HG03460 (cell line): ENCODE measurements around the gene ASXL3.

Source experiments
- ATAC-seq: cut with Tn5 transposase; IDR thresholded peaks from one replicate; pipeline ENCODE4 v1.9.1; 2021; ENCODE audit not compliant: unreplicated experiment

The ASXL3 gene

DNA sequence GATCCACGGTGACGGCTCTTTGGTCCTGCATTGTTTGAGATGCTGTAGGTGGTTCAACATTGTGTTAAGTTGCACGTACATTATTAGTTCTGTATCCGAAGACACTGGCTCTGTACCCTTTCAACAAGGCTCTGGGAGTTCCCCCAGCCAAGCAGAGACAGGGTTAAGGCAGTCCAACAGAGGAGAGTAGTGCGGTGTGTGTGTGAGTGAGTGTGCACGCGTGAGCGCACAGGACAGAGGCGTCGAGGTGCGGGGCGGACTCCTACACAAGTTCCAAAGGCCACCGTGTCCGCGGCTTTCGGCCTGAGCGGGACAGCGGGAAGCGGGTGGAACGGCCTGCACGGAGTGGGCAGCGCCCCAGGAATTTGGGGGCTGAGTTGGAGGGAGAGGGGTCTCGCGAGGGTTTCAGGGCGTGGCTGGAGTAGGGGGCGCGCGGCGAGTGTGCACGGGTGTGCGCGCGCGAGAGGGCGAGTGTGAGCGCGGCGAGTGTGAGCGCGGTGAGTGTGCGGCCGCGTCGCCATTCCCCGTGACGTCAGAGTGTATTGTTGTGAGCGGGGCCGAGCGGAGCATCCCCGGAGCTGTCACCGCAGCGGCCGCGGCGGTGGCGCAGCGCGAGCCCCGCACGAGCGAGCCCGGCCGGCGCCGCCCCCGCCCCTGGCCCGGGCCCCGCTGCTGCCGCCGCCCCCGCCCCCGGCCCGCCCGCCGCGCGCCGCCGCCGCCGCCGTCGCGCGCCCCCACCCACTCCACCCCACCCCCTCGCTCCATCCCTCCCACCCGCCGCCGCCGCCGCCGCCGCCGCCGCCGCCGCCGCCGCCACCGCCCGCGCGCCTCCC, at the start of gene ASXL3:
TSS of gene ASXL3 (plus strand) at position 535 of the 833 bp plus-strand sequence. CDS start 413 bp downstream, outside the sequence.
- ATAC-seq: no peak

DNA sequence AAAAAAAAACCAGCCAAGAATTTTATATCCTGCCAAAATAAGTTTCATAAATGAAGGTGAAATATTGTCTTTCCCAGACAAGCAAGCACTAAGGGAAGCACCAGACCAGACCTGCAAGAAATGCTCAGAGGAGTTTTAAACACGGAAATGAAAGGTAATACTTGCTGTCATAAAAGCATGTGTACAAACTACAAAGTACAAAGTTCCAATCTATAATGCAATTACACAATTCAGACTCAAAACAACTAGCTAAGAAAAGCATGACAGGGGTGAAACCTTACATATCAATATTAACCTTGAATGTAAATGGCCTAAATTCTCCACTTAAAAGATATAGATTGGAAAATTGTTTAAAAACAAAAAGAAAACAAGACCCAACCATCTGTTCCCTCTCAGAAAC, 45.0 kb upstream of the ASXL3 start:
- ATAC-seq: no peak

DNA sequence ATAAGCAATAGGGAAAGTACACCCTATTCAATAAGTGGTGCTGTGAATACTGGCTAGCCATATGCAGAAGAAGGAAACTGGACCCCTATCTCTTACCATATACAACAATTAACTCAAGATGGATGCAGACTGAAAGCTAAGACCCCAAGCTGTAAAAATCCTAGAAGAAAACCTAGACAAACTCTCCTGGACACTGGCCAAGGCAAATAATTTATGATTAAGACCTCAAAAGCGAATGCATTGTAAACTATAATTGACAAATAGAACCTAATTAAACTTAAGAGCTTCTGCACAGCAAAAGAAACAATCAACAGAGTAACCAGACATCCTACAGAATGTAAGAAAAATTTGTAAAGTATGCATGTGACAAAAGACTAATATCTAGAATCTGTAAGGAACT, 41.1 kb upstream of the ASXL3 start:
- no peak for ATAC-seq

DNA sequence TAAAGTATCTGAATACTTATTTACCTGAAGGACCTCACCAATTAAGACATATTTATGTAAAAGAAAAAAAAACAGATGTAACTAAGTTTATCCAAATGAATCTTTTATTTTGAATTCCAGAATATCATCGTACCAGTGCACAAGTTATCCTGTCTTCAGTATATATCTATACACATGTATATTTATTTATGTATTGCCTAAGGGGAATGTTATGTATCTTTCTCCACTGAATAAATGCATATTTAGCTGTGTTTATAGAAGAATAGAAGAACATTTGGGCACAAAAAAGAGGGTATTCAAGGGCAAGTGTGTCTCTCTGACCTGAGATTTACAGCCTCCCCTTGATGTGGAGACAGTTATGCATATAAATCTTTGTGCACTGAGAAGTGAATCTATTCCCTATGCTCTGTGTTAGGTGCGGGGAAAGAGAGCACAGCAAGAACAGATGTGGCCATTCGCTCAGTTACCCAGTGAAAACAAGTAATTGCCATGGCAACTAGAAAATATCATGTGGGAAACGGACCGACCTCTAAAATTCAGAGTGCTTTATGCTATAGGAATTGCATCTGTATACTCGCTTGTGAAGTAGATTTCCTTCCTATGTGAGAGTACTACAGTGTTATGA, 39.5 kb upstream of the ASXL3 start:
- ATAC-seq: no peak

DNA sequence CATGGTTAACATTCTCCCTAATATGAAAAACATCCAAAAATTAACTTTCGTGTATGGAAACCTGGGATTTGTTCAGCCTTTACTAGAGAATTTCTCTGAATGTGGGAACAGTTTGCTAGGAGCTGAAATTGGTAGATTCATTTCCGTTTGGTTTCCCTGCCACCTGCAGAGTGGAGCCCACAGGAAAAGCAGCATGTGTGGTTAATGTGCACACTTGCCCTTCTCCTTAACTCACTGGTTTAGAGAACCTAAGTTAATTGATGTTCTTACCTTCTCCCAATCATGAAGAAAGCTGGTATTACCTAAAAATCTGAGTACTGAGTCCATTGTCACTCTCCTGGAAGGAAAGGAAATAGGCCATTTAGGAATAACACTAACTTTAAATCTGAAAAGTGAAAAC, 37.6 kb upstream of the ASXL3 start:
- ATAC-seq: no peak

DNA sequence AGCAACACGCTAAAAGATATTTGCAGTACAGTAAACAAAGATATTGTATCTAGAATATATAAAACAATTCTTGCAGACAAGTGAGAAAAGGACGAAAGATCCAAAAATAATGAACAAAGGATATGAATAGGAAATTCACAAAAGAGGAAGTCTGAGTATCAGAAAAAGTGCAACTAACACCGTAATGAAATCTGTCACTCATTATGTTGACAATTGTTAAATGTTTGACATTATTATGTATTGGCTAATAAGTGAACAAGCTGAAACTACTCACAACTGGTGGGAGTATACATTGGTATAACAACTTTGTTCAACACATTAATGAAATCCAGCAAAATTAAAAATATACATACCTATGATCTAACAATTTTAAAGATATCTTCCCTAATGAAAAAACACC, 36.7 kb upstream of the ASXL3 start:
- no peak for ATAC-seq

DNA sequence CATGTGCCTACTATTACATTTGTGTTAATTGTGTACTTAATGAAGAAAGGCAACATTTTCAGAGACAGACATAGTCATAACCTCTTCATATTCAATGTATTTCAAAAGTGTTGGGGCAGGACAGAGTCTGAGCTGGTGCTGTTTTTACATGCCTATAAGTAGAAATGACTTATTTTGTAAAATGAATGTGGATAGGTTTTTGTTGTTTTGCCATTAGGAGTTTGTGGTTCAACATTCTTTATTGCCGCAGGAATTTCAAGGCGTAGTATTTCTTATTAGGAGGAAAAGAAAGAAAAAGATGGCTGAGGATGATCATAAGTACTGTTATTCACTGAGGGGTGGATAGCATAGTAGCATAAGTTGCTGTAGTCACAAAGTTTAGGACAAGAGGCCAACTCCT, 21.2 kb upstream of the ASXL3 start:
- ATAC-seq: no peak

DNA sequence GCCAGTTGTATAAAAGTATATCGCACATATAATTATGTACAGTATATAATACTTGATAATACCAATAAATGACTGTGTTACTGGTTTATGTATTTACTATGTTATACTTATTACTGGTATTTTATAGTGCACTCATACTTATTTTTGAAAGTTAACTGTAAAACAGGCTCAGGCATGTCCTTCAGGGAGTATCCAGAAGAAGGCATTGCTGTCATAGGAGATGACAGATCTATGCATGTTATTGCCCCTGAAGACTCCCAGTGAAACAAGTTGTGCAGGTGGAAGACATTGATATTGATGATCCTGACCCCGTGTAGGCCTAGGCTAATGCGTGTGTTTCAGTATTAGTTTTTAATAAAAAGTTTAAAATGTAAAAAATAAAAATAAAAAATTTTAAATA, 20.3 kb upstream of the ASXL3 start:
- no peak for ATAC-seq

DNA sequence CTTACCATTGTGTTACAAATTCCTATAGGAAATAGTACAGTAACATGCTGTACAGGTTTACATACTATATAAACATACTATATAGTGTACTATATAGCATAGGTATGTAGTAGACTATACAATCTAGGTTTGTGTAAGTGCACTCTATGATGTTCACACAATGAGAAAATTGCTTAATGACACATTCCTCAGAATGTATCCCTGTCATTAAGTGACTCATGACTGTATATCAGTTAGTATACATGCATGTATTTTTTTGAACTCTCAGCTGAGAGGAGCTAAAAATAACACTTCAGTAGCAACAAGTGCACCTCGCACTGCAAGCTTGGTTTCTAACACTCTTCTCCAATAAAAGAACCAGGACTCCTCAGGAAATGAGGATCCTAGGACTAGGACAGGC, 19.5 kb upstream of the ASXL3 start:
- ATAC-seq: no peak

DNA sequence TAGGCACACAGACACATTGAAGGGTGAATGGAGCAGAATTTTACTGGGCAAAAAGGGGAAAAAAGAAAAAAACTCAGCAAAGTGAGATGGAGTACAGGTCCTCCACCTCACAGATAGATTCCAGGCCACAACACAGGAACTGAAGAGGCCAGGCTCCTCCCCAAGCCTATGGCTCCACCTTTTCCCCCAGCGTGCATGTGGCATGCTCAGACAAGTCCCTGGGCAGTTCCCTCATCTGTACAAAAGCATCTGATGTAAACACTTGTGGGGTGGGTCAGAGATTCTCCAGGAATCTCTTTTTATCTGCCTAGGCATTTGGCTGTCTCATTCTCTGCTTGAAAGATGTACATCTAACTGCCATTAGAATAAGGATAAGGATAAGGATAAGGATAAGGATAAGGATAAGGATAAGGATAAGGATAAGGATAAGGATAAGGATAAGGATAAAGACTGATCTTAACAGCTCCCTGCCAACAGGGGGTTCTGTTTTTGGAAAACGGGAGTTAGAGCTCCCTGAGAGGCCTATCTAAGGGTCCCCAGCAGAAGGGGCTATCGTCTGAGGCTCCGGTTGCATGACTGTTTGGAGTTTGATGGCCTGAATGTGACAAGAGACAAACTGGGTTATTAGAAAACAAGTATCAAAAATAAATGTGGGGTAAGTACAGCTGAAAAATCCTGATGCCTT, 17.2 kb upstream of the ASXL3 start:
- peak; percentile 56 for ATAC-seq

DNA sequence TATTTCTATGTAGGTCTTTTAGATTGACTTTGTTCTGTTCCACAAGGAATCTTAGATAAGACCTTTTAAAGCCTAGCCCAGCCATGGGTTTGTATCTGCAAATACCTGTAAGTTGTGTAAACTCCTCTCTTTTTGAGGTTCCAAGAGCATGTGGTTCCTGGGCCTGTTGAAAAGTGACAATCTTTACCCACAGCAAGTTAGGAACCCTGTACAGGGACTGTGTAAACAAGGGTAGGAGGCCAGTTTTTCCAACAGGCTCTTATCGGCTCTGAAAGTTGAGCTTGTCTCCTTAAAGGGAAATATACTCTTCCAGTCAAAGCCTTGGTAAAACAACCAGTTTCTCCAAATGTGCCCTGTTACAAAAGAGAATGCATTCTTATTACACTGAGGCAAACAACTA, 15.3 kb upstream of the ASXL3 start:
- no peak for ATAC-seq

DNA sequence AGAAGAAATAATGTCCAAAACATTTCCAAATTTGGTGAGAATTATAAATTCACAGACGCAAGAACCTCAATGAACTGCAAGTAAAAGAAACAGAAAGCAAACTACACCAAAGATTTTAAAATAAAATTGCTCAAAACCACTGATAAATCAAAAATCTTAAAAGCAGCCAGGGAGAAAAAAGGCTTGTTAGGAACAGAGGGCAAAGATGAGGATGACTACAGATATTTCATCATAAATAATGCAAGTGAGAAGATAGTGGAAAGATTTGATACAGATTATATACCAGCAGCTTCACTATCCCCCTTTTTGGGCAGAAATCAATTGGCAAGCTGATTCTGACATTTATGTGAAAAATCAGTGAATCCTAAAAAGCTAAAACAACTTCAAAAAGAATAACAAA, 10.3 kb upstream of the ASXL3 start:
- ATAC-seq: no peak

DNA sequence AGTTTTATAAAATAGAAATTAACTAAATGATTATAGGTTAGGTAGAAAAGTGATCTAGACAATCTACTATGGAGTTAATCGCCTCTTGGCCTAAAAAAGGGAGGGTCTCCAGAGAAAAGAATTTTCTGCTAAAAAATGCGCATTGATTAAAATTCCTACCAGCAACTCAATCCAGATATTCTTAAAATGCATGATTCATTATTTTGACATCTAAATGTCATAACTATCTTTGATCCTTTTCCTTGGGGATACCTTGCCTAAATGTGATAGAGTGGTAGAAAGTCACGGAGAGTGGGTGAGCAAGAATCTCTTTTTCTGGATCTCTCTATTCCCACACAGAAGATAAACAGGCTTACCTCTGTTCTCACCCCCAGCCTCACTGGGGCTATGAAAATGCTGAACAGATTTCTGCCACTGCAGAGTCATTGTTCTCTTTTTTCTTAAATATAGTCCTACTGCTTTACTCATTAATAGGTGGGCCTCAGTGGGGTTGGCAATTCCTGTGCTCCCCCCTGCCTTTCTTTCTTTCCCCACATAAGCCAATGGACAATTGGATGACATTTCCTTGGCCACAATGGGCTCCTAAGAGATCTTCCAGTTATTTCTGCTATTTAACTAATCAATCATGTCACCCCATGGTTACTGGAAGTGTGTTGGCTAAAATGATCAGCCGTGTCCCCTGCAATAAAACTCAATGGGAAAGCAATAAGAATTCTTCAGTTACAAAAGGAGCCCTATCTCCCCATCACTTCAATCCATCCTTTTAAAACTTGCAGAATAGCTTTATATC, 5.8 kb upstream of the ASXL3 start:
- no peak for ATAC-seq

DNA sequence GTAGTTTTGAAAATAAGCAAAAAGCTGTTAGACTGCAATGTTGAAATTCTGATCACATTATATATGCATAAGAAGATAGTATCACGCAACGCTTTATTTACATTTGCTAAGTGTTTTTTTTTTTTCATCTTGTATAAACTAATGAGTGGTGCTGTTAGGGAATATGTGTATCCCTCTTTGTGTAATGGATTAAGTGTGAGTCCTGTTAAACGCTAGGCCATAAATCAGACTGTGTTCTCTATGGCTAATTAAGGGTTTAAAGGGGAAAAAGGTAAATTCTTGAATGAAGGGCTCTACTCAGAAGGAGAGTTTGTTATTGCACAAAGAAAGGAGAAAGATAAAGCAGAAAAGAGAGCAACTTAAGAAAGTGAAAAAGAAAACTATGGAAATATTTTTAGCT, 4.8 kb upstream of the ASXL3 start:
- no peak for ATAC-seq

DNA sequence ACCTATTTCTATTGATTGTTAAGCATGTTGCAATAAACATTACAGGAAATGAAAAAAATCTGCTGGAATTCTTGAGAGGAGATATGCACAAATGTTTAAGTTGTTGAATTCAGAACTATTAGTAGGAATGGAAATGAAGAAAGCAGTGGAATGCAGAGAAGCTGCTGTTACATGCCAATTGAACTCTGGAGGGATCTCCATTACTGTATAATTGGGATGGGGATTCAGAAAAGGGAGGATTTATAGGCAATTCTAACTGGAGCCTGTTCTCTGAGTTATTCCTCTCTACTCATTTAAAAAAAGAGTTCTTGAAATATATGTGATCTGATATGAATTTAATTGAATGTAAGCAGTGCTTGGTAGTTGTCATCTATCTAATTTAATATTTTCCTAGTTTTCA, 2.6 kb upstream of the ASXL3 start:
- no peak for ATAC-seq

DNA sequence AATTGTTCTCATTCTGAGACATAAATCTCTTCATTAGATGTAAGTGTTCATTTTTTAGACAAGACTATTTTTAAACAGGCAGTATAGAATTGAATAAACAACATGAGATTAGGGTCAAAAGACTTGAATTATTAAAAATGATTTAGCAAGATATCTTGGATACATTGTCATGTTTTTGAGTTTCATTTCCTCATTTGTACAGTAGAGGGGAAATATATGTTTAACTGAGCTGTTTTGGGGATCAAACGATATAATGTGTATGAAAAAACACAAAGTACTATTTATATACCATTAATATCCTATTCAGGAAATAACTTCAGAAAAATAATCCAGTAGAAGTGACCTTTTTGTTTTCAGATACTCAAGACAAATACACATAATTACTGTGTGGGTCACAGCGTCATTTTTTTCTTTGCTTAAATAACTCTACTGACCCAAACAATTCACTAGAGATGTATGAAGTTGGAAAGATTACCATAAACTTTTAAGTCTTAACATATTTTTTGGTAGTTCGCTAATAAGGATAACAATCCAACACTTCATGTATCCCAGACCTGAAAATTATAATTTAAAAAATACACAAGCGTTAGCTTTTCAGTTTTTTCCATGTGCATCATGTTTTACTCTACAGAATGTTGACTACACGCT, 896 bp upstream of the ASXL3 start:
- ATAC-seq: no peak

DNA sequence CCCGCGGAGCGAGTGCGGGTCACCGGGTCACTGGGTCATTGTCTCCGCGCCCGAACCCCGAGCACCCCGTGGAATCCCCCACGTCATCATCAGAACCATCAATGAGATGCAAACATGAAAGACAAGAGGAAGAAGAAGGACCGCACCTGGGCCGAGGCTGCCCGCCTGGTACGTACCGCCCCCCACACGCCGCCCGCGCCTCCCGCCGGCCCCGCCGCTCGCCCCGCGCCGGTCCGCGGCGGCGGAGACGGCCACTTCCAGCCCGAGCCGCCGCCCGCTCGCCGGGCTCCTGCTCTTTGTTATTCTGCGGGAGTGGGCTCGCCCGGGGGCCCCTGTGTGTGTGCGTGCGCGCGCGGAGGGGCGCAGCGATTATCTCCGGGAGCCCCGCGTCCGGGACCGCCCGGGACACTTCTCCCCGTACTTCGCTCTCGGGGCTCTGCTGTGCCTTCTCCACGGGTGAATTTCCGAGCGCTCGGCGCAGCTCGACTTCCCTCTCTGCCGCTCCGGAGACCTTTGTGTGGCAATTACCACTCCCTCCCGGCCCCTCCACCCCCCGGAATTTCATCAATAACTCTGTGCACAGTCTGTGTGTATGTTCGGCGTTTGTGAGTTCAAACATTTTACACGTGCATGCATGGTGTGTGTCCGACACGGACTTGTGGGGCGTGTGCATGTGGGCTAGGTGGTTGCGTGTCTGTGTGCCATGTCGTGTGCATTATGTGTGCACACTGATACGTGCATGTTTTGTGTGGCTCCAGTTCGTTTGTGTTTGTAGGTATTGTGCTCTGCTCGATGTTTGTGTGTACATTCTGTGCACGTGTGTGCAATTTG, 714 bp downstream of the ASXL3 start:
- ATAC-seq: no peak

DNA sequence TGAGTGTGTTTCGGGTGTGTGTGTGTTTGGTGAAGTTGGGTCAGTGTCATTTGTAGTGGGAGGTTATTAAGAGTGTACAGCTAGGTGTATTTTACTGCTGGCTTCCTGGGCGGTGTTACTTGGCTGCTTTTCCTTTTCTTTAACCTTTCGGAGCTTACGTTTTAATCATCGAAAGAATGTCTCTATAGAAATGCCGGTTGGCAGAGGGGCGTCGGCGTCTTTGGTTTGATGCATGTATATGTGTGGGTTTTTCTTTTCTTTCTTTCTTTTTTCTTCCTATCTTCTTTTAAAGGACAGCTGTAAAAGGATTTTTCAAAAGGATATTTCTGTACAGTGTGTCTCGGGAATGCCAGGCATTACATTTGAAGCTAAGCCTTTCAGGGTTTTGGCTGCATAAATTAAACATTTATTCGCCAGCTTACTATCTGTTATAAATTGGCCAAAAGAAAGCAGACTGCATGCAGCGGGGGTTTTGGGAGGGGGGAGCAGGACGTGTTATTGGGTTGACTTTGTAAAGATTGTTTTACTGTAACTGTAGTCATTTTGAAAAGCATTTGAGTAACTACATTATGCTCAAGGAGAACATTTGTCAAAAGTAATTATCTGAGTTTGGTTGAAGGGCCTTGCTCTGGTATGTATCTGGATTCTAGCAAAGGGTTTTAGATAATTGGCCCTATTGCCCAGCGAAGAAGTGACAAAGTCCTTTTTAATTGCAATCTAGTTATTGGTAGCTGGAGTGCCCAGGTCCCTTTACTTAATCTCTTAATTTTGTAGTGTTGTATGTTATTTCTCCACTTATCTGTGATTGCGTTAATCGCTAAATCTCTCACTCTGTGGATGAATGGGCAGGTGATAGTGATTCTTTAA, 1.6 kb downstream of the ASXL3 start:
- no peak for ATAC-seq

DNA sequence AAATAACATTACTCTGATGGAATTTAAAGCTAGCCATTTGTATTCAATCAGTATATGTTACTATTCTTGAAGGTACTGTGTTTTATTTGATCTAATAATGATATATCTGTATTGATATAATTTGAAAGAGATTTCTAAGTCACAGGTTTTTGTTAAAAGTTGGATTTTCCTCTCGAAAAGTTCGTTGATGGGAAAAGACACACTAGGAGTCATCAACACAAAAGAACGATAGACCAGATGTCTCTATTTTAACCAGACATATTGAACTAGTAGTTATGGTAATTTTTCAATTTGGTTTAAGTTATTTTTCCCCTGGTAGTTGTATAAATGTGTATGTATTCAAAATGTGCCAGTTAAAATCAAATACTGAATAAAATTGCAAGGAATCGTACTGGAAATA, 2.5 kb downstream of the ASXL3 start:
- no peak for ATAC-seq
